WTC11 (cell line): ENCODE measurements around the gene TUBD1. TPM values are rescaled to one million over a fixed set of nuclear protein-coding genes. Genes with fewer than 3 reads are reported as not detected.

ENCODE experiments used
- ATAC-seq: fragments of 200-7000 bp; cut with Tn5 transposase; 2 replicates; pipeline ENCODE4 v1.10.0; 2021; ENCODE audit warnings: mild to moderate bottlenecking, moderate library complexity
- CTCF ChIA-PET: fragments of 300-600 bp; sonication (Branson Sonifier 250); formaldehyde crosslinking; loops from one replicate; lab custom pipeline; 2021; ENCODE audit warnings: antibody characterized with exemption; lab: Charles Lee
- POLR2A ChIA-PET: fragments of 350-600 bp; sonication (Branson Sonifier 250); formaldehyde crosslinking; loops from one replicate; lab custom pipeline; 2021; ENCODE audit warnings: antibody characterized with exemption; lab: Charles Lee
- DNase-seq: peaks from one replicate; pipeline ENCODE4 v3.0.0; 2021; ENCODE audit warnings: low spot score
- H3K27ac Mint-ChIP-seq: 2 replicates; pipeline ENCODE4 v1.8.0; 2021; ENCODE audit warnings: mixed read lengths
- H3K27me3 Mint-ChIP-seq: 2 replicates; pipeline ENCODE4 v1.8.0; 2021; ENCODE audit warnings: low read depth, mild to moderate bottlenecking, moderate library complexity, mixed read lengths
- H3K36me3 Mint-ChIP-seq: 2 replicates; pipeline ENCODE4 v1.8.0; 2021; ENCODE audit warnings: mixed read lengths
- H3K4me1 Mint-ChIP-seq: 2 replicates; pipeline ENCODE4 v1.8.0; 2022; ENCODE audit warnings: mixed read lengths
- H3K4me3 Mint-ChIP-seq: 2 replicates; pipeline ENCODE4 v1.8.0; 2021; ENCODE audit warnings: mild to moderate bottlenecking, moderate library complexity, mixed read lengths
- H3K9me3 Mint-ChIP-seq: 2 replicates; pipeline ENCODE4 v1.8.0; 2021; ENCODE audit warnings: mixed read lengths
- EMX1 ChIP-seq: fragments of 250-450 bp; sonication (Bioruptor Pico); IDR thresholded peaks from 2 replicates; pipeline ENCODE4 v1.8.0; 2021; ENCODE audit warnings: mild to moderate bottlenecking
- ZNF219 ChIP-seq: sonication (generic); formaldehyde crosslinking; IDR thresholded peaks from 2 replicates; pipeline ENCODE4 v1.8.0; 2023; ENCODE audit warnings: missing genetic modification reagents, mild to moderate bottlenecking, borderline replicate concordance
- ZNF396 ChIP-seq: fragments of 250-450 bp; sonication (Bioruptor Pico); IDR thresholded peaks from 2 replicates; pipeline ENCODE4 v1.8.0; 2021; ENCODE audit warnings: mild to moderate bottlenecking, moderate library complexity, borderline replicate concordance
- ZNF416 ChIP-seq: fragments of 250-450 bp; sonication (Bioruptor Pico); IDR thresholded peaks from 2 replicates; pipeline ENCODE4 v1.9.0; 2021; ENCODE audit warnings: mild to moderate bottlenecking, inconsistent platforms
- total RNA-seq: library from RNA; stranded (reverse); gene quantifications from 3 replicates; pipeline ENCODE4 v1.2.3, GENCODE V29; 2021
- TF ChIP-seq, protein P1 (sequence below): sonication (generic); formaldehyde crosslinking; IDR thresholded peaks from 2 replicates; pipeline ENCODE4 v1.8.1; 2023; ENCODE audit warnings: mild to moderate bottlenecking, missing genetic modification reagents
- TF ChIP-seq, protein P2 (sequence below): fragments of 250-450 bp; sonication (Bioruptor Pico); IDR thresholded peaks from 2 replicates; pipeline ENCODE4 v1.8.0; 2021; ENCODE audit warnings: mild to moderate bottlenecking
- TF ChIP-seq, protein P3 (sequence below): sonication (generic); formaldehyde crosslinking; IDR thresholded peaks from 2 replicates; pipeline ENCODE4 v1.8.0; 2023; ENCODE audit warnings: mild to moderate bottlenecking, missing genetic modification reagents
- TF ChIP-seq, protein P4 (sequence below): sonication (generic); formaldehyde crosslinking; IDR thresholded peaks from 2 replicates; pipeline ENCODE4 v1.8.0; 2022; ENCODE audit warnings: mild to moderate bottlenecking, missing genetic modification reagents
- TF ChIP-seq, protein P5 (sequence below): fragments of 250-450 bp; sonication (Bioruptor Pico); conservative IDR thresholded peaks from 2 replicates; pipeline ENCODE4 v1.9.0; 2021; ENCODE audit warnings: mild to moderate bottlenecking
- TF ChIP-seq, protein P6 (sequence below): fragments of 250-450 bp; sonication (Bioruptor Pico); IDR thresholded peaks from 2 replicates; pipeline ENCODE4 v1.9.0; 2021; ENCODE audit warnings: mild to moderate bottlenecking, borderline replicate concordance

The TUBD1 gene
- total RNA-seq, 1 experiment from 2014 or later, result 12.0 TPM

DNA sequence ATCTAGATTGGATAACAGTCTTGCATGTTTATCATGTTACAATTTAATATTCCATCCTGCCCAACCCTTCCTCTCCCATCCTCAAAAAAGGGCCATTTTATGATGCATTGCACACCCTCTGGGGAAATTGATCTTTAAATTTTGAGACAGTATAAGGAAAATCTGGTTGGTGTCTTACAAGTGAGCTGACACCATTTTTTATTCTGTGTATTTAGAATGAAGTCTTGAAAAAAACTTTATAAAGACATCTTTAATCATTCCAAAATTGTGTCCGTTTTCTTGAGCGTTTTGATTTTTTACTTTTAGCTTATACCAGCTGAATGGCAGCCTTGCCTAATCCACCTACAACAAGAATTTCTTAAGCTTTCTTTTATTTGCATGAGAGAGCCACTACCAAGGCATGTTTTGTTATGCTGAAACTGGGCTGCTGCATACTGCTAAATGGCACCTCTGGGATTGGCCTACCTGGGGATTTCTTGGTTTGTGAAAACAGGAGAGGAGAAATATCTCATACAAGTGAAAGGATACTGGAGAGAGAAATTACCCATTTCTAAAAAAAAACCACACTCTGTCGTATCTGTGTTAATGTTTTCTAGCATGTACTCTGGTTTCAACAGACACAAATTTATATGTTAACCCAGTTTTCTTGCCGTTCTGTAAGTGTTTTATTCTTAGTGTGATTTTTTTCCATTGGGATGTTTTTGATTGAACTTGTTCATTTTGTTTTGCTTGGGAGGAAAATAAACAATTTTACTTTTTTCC, 52.2 kb downstream of the TUBD1 start (continued):
- TF ChIP-seq, protein P1, sequence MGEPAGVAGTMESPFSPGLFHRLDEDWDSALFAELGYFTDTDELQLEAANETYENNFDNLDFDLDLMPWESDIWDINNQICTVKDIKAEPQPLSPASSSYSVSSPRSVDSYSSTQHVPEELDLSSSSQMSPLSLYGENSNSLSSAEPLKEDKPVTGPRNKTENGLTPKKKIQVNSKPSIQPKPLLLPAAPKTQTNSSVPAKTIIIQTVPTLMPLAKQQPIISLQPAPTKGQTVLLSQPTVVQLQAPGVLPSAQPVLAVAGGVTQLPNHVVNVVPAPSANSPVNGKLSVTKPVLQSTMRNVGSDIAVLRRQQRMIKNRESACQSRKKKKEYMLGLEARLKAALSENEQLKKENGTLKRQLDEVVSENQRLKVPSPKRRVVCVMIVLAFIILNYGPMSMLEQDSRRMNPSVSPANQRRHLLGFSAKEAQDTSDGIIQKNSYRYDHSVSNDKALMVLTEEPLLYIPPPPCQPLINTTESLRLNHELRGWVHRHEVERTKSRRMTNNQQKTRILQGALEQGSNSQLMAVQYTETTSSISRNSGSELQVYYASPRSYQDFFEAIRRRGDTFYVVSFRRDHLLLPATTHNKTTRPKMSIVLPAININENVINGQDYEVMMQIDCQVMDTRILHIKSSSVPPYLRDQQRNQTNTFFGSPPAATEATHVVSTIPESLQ (CRISPR knock-in tag), result no peak
- TF ChIP-seq, protein P2, sequence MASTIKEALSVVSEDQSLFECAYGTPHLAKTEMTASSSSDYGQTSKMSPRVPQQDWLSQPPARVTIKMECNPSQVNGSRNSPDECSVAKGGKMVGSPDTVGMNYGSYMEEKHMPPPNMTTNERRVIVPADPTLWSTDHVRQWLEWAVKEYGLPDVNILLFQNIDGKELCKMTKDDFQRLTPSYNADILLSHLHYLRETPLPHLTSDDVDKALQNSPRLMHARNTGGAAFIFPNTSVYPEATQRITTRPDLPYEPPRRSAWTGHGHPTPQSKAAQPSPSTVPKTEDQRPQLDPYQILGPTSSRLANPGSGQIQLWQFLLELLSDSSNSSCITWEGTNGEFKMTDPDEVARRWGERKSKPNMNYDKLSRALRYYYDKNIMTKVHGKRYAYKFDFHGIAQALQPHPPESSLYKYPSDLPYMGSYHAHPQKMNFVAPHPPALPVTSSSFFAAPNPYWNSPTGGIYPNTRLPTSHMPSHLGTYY (CRISPR knock-in tag), result peak; percentile 43
- TF ChIP-seq, protein P3, sequence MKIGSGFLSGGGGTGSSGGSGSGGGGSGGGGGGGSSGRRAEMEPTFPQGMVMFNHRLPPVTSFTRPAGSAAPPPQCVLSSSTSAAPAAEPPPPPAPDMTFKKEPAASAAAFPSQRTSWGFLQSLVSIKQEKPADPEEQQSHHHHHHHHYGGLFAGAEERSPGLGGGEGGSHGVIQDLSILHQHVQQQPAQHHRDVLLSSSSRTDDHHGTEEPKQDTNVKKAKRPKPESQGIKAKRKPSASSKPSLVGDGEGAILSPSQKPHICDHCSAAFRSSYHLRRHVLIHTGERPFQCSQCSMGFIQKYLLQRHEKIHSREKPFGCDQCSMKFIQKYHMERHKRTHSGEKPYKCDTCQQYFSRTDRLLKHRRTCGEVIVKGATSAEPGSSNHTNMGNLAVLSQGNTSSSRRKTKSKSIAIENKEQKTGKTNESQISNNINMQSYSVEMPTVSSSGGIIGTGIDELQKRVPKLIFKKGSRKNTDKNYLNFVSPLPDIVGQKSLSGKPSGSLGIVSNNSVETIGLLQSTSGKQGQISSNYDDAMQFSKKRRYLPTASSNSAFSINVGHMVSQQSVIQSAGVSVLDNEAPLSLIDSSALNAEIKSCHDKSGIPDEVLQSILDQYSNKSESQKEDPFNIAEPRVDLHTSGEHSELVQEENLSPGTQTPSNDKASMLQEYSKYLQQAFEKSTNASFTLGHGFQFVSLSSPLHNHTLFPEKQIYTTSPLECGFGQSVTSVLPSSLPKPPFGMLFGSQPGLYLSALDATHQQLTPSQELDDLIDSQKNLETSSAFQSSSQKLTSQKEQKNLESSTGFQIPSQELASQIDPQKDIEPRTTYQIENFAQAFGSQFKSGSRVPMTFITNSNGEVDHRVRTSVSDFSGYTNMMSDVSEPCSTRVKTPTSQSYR (CRISPR knock-in tag), result no peak
- TF ChIP-seq, protein P4, sequence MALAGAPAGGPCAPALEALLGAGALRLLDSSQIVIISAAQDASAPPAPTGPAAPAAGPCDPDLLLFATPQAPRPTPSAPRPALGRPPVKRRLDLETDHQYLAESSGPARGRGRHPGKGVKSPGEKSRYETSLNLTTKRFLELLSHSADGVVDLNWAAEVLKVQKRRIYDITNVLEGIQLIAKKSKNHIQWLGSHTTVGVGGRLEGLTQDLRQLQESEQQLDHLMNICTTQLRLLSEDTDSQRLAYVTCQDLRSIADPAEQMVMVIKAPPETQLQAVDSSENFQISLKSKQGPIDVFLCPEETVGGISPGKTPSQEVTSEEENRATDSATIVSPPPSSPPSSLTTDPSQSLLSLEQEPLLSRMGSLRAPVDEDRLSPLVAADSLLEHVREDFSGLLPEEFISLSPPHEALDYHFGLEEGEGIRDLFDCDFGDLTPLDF (CRISPR knock-in tag), result no peak
- TF ChIP-seq, protein P5, sequence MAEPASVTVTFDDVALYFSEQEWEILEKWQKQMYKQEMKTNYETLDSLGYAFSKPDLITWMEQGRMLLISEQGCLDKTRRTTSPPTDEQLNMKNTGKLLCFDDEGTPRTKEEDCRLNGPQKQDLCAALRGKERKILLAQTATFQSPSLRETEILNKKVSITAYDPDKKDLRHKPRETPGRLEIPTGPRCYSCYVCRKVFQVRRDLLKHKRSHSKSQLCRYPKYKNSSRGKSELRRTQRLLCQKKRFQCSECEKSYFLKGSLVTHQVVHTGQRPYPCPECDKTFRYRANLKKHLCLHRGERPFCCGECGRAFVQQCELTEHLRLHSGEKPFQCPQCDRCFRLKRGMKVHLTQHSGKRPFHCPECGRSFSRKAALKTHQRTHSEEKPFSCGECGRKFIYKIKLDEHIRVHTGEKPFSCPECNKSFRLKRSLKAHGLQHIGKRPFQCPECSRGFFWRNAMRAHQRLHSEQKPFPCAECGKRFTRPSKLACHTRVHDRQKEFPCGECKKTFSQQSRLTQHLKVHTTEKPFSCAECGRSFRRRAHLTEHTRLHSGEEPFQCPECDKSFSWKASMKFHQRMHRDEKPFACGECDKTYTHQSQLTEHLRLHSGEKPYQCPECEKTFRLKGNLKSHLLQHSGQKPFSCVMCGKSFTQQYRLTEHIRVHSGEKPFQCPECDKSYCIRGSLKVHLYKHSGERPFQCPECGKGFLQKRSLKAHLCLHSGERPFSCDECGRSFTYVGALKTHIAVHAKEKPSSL (CRISPR knock-in tag), result peak; percentile 50
- TF ChIP-seq ZNF219 (CRISPR knock-in tag) (no peak), EMX1 (CRISPR knock-in tag) (peak; percentile 28; the same call in 1 of the 2 replicates)

DNA sequence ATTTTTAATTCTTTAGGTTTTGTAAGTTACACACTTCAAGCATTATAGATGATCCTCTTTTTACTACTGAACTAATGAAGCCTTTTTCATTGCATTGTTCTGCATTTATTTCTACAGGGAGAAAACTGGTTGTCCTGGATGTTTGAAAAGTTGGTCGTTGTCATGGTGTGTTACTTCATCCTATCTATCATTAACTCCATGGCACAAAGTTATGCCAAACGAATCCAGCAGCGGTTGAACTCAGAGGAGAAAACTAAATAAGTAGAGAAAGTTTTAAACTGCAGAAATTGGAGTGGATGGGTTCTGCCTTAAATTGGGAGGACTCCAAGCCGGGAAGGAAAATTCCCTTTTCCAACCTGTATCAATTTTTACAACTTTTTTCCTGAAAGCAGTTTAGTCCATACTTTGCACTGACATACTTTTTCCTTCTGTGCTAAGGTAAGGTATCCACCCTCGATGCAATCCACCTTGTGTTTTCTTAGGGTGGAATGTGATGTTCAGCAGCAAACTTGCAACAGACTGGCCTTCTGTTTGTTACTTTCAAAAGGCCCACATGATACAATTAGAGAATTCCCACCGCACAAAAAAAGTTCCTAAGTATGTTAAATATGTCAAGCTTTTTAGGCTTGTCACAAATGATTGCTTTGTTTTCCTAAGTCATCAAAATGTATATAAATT, 53.0 kb downstream of the TUBD1 start:
- Mint-ChIP-seq H3K27ac (peak overlapping the region; percentile 99), H3K9me3 (no peaks in the 10 kb centered on the region), H3K36me3 (peaks cover 52% of the 10 kb centered on the region), H3K4me3 (peak overlapping the region; percentile 94), H3K27me3 (no peaks in the 10 kb centered on the region), H3K4me1 (peaks cover 52% of the 10 kb centered on the region)
- no peak for ATAC-seq
- ChIA-PET CTCF (interaction anchor here (0.5 to 2.5 kb wide), 11 partner anchors 7 to 197 kb away, joined by 3 to 13 read pairs (median 3); partner anchors contain the start of genes PTRH2 and VMP1), POLR2A (interaction anchor here (0.6 to 2.8 kb wide), 10 partner anchors 10 to 471 kb away, joined by 3 to 7 read pairs (median 5); partner anchors contain the start of genes CLTC, PTRH2, RPS6KB1 and TUBD1)
- DNase-seq, result no peak
- TF ChIP-seq ZNF416, result no peak
- TF ChIP-seq, protein P5 (CRISPR knock-in tag), result no peak; the same call in 1 of the 2 replicates
- no peak for TF ChIP-seq ZNF396
- TF ChIP-seq, protein P6, sequence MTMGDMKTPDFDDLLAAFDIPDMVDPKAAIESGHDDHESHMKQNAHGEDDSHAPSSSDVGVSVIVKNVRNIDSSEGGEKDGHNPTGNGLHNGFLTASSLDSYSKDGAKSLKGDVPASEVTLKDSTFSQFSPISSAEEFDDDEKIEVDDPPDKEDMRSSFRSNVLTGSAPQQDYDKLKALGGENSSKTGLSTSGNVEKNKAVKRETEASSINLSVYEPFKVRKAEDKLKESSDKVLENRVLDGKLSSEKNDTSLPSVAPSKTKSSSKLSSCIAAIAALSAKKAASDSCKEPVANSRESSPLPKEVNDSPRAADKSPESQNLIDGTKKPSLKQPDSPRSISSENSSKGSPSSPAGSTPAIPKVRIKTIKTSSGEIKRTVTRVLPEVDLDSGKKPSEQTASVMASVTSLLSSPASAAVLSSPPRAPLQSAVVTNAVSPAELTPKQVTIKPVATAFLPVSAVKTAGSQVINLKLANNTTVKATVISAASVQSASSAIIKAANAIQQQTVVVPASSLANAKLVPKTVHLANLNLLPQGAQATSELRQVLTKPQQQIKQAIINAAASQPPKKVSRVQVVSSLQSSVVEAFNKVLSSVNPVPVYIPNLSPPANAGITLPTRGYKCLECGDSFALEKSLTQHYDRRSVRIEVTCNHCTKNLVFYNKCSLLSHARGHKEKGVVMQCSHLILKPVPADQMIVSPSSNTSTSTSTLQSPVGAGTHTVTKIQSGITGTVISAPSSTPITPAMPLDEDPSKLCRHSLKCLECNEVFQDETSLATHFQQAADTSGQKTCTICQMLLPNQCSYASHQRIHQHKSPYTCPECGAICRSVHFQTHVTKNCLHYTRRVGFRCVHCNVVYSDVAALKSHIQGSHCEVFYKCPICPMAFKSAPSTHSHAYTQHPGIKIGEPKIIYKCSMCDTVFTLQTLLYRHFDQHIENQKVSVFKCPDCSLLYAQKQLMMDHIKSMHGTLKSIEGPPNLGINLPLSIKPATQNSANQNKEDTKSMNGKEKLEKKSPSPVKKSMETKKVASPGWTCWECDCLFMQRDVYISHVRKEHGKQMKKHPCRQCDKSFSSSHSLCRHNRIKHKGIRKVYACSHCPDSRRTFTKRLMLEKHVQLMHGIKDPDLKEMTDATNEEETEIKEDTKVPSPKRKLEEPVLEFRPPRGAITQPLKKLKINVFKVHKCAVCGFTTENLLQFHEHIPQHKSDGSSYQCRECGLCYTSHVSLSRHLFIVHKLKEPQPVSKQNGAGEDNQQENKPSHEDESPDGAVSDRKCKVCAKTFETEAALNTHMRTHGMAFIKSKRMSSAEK, result 0 out of 2 replicates have a peak, but pooled peaks have one; percentile 15
